SJCRH30 (cell line): ENCODE results near the gene CACFD1. TPM values are rescaled to one million over a fixed set of nuclear protein-coding genes. Genes with fewer than 3 reads are reported as not detected.

ENCODE experiments used
- DNase-seq, 2 experiments: peaks; one replicate each; pipeline ENCODE4 v3.0.0-alpha.2; 2015 to 2020
- H3K27ac ChIP-seq: fragments of 250-450 bp; sonication (Bioruptor Pico); 2 replicates; pipeline ENCODE4 v1.5.1; 2020; ENCODE audit warnings: mild to moderate bottlenecking, moderate library complexity
- H3K27me3 ChIP-seq: fragments of 250-450 bp; sonication (Bioruptor Pico); 2 replicates; pipeline ENCODE4 v1.5.1; 2020; ENCODE audit warnings: mild to moderate bottlenecking, moderate library complexity
- H3K36me3 ChIP-seq: fragments of 250-450 bp; sonication (Bioruptor Pico); 2 replicates; pipeline ENCODE4 v1.5.1; 2020; ENCODE audit warnings: mild to moderate bottlenecking, moderate library complexity
- H3K4me1 ChIP-seq: fragments of 250-450 bp; sonication (Bioruptor Pico); 2 replicates; pipeline ENCODE4 v1.5.1; 2020; ENCODE audit warnings: mild to moderate bottlenecking, moderate library complexity
- H3K4me3 ChIP-seq: fragments of 250-450 bp; sonication (Bioruptor Pico); 2 replicates; pipeline ENCODE4 v1.5.1; 2020; ENCODE audit warnings: mild to moderate bottlenecking, moderate library complexity
- H3K9me3 ChIP-seq: fragments of 250-450 bp; sonication (Bioruptor Pico); replicated peaks from 2 replicates; pipeline ENCODE4 v1.5.1; 2020; ENCODE audit warnings: mild to moderate bottlenecking, moderate library complexity
- total RNA-seq: library from RNA; depleted of rRNA; stranded (reverse); fragments of >200 nt; shearing (Covaris generic); gene quantifications from 2 replicates; pipeline ENCODE4 v1.2.3, GENCODE V29; 2014

CACFD1 gene
- total RNA-seq, 1 experiment from 2014 or later: 12.1 TPM

GRCh38 chr9:133467101-133467500 is 7.3 kb downstream of the CACFD1 start:
- Histone ChIP-seq H3K36me3 (no peaks in the 10 kb centered on the region; the same call in 1 of the 2 replicates), H3K27me3 (no peaks in the 10 kb centered on the region), H3K4me3 (no peak overlapping the region), H3K9me3 (no peaks in the 10 kb centered on the region), H3K27ac (no peak overlapping the region), H3K4me1 (no peaks in the 10 kb centered on the region)
- no peak for DNase-seq

GRCh38 chr9:133468374-133468773 is 8.6 kb downstream of the CACFD1 start:
- Histone ChIP-seq H3K4me1 (no peaks in the 10 kb centered on the region), H3K9me3 (no peaks in the 10 kb centered on the region), H3K4me3 (no peak overlapping the region), H3K36me3 (peaks cover 2% of the 10 kb centered on the region; the same call in 1 of the 2 replicates), H3K27me3 (no peaks in the 10 kb centered on the region), H3K27ac (no peak overlapping the region)
- DNase-seq: no peak

- no peak overlapping the region for H3K4me3 ChIP-seq
- H3K4me1 ChIP-seq: no peaks in the 10 kb centered on the region
- no peak overlapping the region for H3K27ac ChIP-seq
- H3K36me3 ChIP-seq: peaks cover 5% of the 10 kb centered on the region; the same call in 1 of the 2 replicates
- H3K9me3 ChIP-seq: no peaks in the 10 kb centered on the region
- H3K27me3 ChIP-seq: no peaks in the 10 kb centered on the region
- no peak for DNase-seq
Measured at GRCh38 chr9:133468777-133469421, 9.1 kb downstream of the CACFD1 start.

GRCh38 chr9:133470427-133470924 is 10.7 kb downstream of the CACFD1 start:
- Histone ChIP-seq H3K4me3 (no peak overlapping the region), H3K4me1 (no peaks in the 10 kb centered on the region), H3K27ac (no peak overlapping the region), H3K27me3 (no peaks in the 10 kb centered on the region), H3K36me3 (peaks cover 8% of the 10 kb centered on the region; the same call in 1 of the 2 replicates), H3K9me3 (no peaks in the 10 kb centered on the region)
- no peak for DNase-seq

GRCh38 chr9:133470988-133471387 is 11.2 kb downstream of the CACFD1 start:
- H3K4me1 ChIP-seq: no peaks in the 10 kb centered on the region
- no peak overlapping the region for H3K4me3 ChIP-seq
- peaks cover 8% of the 10 kb centered on the region; the same call in 1 of the 2 replicates for H3K36me3 ChIP-seq
- H3K9me3 ChIP-seq: no peaks in the 10 kb centered on the region
- no peaks in the 10 kb centered on the region for H3K27me3 ChIP-seq
- no peak overlapping the region for H3K27ac ChIP-seq
- DNase-seq: no peak

- no peaks in the 10 kb centered on the region for H3K4me1 ChIP-seq
- H3K27ac ChIP-seq: no peak overlapping the region
- DNase-seq: no peak
- H3K9me3 ChIP-seq: no peaks in the 10 kb centered on the region
- peaks cover 8% of the 10 kb centered on the region; the same call in 1 of the 2 replicates for H3K36me3 ChIP-seq
- H3K27me3 ChIP-seq: no peaks in the 10 kb centered on the region
- no peak overlapping the region for H3K4me3 ChIP-seq
Measured at GRCh38 chr9:133471551-133472276, 11.9 kb downstream of the CACFD1 start.

GRCh38 chr9:133472277-133472645 is 12.5 kb downstream of the CACFD1 start:
- peaks cover 8% of the 10 kb centered on the region; the same call in 1 of the 2 replicates for H3K36me3 ChIP-seq

GRCh38 chr9:133472753-133473378 is 13.1 kb downstream of the CACFD1 start:
- Histone ChIP-seq H3K27me3 (no peaks in the 10 kb centered on the region), H3K36me3 (peaks cover 8% of the 10 kb centered on the region; the same call in 1 of the 2 replicates), H3K27ac (no peak overlapping the region), H3K4me3 (no peak overlapping the region), H3K4me1 (peaks cover 2% of the 10 kb centered on the region), H3K9me3 (no peaks in the 10 kb centered on the region)
- no peak for DNase-seq

More at GRCh38 chr9:133472277-133472645, 12.5 kb downstream of the CACFD1 start:
- Histone ChIP-seq H3K4me1 (no peaks in the 10 kb centered on the region), H3K9me3 (no peaks in the 10 kb centered on the region), H3K27me3 (no peaks in the 10 kb centered on the region), H3K27ac (no peak overlapping the region), H3K4me3 (no peak overlapping the region)
- no peak for DNase-seq

GRCh38 chr9:133473743-133474142 is 14.0 kb downstream of the CACFD1 start:
- H3K4me3 ChIP-seq: no peak overlapping the region
- no peaks in the 10 kb centered on the region for H3K9me3 ChIP-seq
- no peaks in the 10 kb centered on the region for H3K27me3 ChIP-seq
- peaks cover 8% of the 10 kb centered on the region; the same call in 1 of the 2 replicates for H3K36me3 ChIP-seq
- H3K27ac ChIP-seq: no peak overlapping the region
- H3K4me1 ChIP-seq: peaks cover 6% of the 10 kb centered on the region
- no peak for DNase-seq

GRCh38 chr9:133474215-133474614 is 14.4 kb downstream of the CACFD1 start:
- Histone ChIP-seq H3K4me1 (peaks cover 6% of the 10 kb centered on the region), H3K27ac (no peak overlapping the region), H3K4me3 (no peak overlapping the region), H3K9me3 (no peaks in the 10 kb centered on the region), H3K36me3 (peaks cover 8% of the 10 kb centered on the region; the same call in 1 of the 2 replicates), H3K27me3 (no peaks in the 10 kb centered on the region)
- DNase-seq: no peak

- no peaks in the 10 kb centered on the region for H3K9me3 ChIP-seq
- no peak for DNase-seq
- H3K27ac ChIP-seq: no peak overlapping the region
- H3K4me1 ChIP-seq: peaks cover 6% of the 10 kb centered on the region
- no peak overlapping the region for H3K4me3 ChIP-seq
- H3K27me3 ChIP-seq: no peaks in the 10 kb centered on the region
- H3K36me3 ChIP-seq: peaks cover 8% of the 10 kb centered on the region; the same call in 1 of the 2 replicates
Measured at GRCh38 chr9:133474853-133475252, 15.1 kb downstream of the CACFD1 start.

GRCh38 chr9:133475292-133476012 is 15.7 kb downstream of the CACFD1 start:
- Histone ChIP-seq H3K4me1 (peaks cover 6% of the 10 kb centered on the region), H3K27me3 (no peaks in the 10 kb centered on the region), H3K27ac (no peak overlapping the region), H3K36me3 (peaks cover 8% of the 10 kb centered on the region; the same call in 1 of the 2 replicates), H3K9me3 (no peaks in the 10 kb centered on the region), H3K4me3 (no peak overlapping the region)
- no peak for DNase-seq

GRCh38 chr9:133476036-133476931 is 16.5 kb downstream of the CACFD1 start:
- DNase-seq: no peak
- no peaks in the 10 kb centered on the region for H3K27me3 ChIP-seq
- H3K4me1 ChIP-seq: peaks cover 6% of the 10 kb centered on the region
- H3K9me3 ChIP-seq: no peaks in the 10 kb centered on the region
- no peak overlapping the region for H3K27ac ChIP-seq
- H3K36me3 ChIP-seq: peaks cover 8% of the 10 kb centered on the region; the same call in 1 of the 2 replicates
- H3K4me3 ChIP-seq: no peak overlapping the region
